Epithelial cell of proximal tubule (primary cell): ENCODE data around the gene KDF1. TPM values are rescaled to one million over a fixed set of nuclear protein-coding genes. Genes with fewer than 3 reads are reported as not detected.

Experiments used
- DNase-seq: peaks from one replicate; pipeline ENCODE4 v3.0.0-alpha.2; 2011; ENCODE audit warnings: low read depth
- H3K4me3 ChIP-seq: 2 replicates; pipeline ENCODE4 v1.5.1; 2011; ENCODE audit warnings: low read depth, mild to moderate bottlenecking, low read length
- CTCF ChIP-seq: conservative IDR thresholded peaks from 2 replicates; pipeline ENCODE4 v1.5.1; 2012; ENCODE audit warnings: low read depth, mild to moderate bottlenecking, low read length
- total RNA-seq: library from RNA; depleted of rRNA; stranded (reverse); fragments of >200 nt; gene quantifications from 2 replicates; pipeline ENCODE4 v1.2.3, GENCODE V29; 2015

KDF1 gene
- total RNA-seq, 1 donor from 2014 or later, result 10.0 TPM

DNA sequence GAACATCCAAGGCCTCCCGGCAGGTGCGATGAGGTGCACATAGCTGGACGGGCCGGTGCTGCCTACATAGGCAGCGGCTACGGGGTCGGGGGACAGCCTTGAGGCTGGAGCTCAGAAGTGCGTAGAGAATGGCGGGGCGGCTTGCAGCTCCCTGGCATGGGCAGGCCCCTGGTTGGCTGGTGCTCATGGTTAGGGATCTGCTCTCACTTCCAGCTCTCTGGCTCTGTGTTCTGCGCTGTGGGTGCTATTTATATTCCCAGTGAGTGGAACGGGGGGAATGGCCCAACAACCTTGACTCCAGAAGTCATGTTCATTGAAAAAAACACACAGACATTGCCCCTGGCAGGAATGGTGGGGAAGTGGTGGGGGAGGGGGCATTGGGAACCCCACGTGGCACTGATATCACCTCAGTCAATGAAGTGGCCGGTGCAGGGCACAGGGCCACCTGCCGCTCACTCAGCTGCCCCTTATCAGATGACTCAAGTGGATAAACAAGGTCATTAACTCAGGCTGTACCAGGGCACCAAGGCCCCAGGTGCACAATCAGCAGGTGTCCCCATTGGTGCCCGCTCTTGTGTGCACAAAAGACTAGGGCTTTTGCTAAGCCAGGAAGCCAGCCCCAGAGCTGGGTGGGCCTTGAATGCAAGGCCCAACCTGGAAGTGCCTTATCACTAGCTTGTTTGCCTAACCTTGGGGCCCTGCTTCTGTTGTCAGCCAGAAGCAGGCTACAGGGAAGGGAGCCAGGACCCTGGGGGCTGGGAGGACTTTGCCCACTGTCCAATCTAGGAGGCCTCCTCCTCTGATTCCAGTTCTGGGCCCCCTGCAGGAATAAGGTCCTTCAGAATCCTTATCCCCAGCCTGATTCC, 46.3 kb downstream of the KDF1 start, which contains the start of gene NR0B2:
NR0B2 (minus strand) TSS at position 222 of the 866 bp plus-strand sequence; CDS start at position 187, 35 bp downstream.
- DNase-seq, result no peak
- no peak for TF ChIP-seq CTCF
- no peak within 1 kb of the TSS for H3K4me3 ChIP-seq

- TF ChIP-seq CTCF, result no peak
- no peak overlapping the region for H3K4me3 ChIP-seq
These were observed 46.9 kb downstream of the KDF1 start for GRCh38 chr1:26913389-26913753.

GRCh38 chr1:26912147-26912490, 48.1 kb downstream of the KDF1 start:
- DNase-seq, result no peak
- TF ChIP-seq CTCF, result no peak
- no peak overlapping the region for H3K4me3 ChIP-seq

More at GRCh38 chr1:26913389-26913753, 46.9 kb downstream of the KDF1 start:
- no peak for DNase-seq

DNA sequence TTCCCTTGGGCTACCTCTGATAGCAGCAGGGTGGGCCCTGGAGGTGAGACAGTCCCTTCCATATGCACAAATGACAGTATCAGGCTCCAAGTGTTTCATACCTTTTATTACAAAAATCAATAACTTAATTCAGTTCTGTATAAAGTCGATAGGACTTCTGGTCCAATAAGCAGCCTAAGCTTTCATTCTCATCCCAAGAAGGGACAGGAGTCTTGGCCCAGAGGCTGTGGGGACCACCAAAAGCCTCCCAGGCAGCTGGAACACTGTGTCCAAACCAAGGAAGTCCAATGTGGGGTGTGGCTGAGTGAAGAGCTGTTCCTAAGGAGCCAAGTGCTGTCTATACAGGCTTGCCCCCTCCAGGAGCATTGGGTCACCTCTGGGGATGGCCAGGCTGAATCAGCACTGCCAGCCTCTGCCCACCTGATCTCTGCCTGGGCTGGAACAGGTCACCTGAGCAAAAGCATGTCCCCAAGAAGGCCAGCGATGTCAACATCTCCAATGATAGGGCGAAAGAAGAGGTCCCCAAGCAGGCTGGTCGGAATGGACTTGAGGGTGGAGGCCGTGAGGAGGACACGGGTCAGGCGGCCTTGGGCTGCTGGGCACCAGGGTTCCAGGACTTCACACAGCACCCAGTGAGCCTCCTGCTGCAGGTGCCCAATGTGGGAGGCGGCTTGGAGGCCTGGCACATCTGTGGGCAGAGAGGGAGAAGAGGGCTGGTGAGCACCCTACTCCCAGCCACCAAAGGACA, 48.7 kb downstream of the KDF1 start:
- H3K4me3 ChIP-seq, result no peak overlapping the region
- no peak for TF ChIP-seq CTCF

GRCh38 chr1:26910343-26911160, 49.7 kb downstream of the KDF1 start:
- H3K4me3 ChIP-seq, result no peak overlapping the region
- no peak for DNase-seq
- no peak for TF ChIP-seq CTCF

More for the DNA sequence above, 48.7 kb downstream of the KDF1 start:
- no peak for DNase-seq

DNA sequence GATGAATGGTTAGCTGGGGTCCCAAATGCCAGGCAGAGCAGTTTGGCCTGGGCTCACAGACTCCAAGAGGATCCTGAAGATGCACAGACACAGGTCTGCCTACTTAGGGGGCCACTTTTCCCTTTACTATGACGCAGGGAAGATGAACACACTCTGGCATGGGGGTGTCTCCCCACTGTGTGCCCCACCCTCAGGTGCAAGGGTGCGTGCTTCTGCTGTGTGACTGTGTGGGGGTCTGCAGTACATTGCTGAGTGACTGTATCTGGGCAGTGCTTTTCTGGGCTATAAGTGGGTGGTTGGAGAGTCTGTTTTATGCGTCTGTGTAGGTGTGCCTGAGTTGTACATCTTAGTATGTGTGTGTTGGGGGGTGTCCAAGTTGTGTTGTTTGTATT, 50.3 kb downstream of the KDF1 start:
- no peak for TF ChIP-seq CTCF
- no peak overlapping the region for H3K4me3 ChIP-seq
- no peak for DNase-seq
